Neural cell (in vitro differentiated cells): ENCODE results near the gene IL15RA.

Experiments
- EP300 ChIP-seq: fragments of 450-650 bp; conservative IDR thresholded peaks from 2 replicates; pipeline ENCODE4 v1.6.1; 2014; ENCODE audit warnings: antibody characterized with exemption, mild to moderate bottlenecking, moderate library complexity; ENCODE audit not compliant: poor library complexity, severe bottlenecking
- EZH2 ChIP-seq: fragments of 200-600, 300-800 bp; shearing (Covaris generic), sonication (generic); IDR thresholded peaks from 2 replicates; pipeline ENCODE4 v1.6.1; 2014; ENCODE audit warnings: antibody characterized with exemption, low read length, borderline replicate concordance, mild to moderate bottlenecking; ENCODE audit not compliant: insufficient read depth, poor library complexity, severe bottlenecking
- POLR2AphosphoS5 ChIP-seq: IDR thresholded peaks from 2 replicates; pipeline ENCODE4 v1.6.1; 2012
- RAD21 ChIP-seq: fragments of 450-650 bp; conservative IDR thresholded peaks from 2 replicates; pipeline ENCODE4 v1.6.1; 2014; ENCODE audit warnings: antibody characterized with exemption, mild to moderate bottlenecking, moderate library complexity
- TF ChIP-seq, protein P1 (sequence below): fragments of 450-650 bp; IDR thresholded peaks from 2 replicates; pipeline ENCODE4 v1.5.1; 2014; ENCODE audit warnings: antibody characterized with exemption, mild to moderate bottlenecking, moderate library complexity; ENCODE audit not compliant: poor library complexity, severe bottlenecking
- TF ChIP-seq, protein P2 (sequence below): IDR thresholded peaks from 2 replicates; pipeline ENCODE4 v1.6.1; 2012; ENCODE audit warnings: borderline replicate concordance

DNA sequence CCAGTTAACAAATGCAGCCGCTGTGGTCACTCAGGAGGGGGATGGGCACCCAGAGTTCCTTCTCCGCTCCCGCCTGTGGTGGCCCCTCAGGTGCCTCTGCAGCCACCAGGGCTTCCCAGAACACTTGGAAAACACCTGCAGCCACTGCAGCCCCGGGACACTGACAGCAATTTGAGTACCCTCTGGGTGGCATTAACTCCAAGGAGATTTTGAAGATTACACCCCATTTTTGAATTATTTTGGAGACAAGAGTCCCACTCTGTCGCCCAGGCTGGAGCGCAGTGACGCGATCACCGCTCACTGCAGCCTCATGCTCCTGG lies 32.2 kb downstream of the IL15RA start:
- TF ChIP-seq, protein P1, sequence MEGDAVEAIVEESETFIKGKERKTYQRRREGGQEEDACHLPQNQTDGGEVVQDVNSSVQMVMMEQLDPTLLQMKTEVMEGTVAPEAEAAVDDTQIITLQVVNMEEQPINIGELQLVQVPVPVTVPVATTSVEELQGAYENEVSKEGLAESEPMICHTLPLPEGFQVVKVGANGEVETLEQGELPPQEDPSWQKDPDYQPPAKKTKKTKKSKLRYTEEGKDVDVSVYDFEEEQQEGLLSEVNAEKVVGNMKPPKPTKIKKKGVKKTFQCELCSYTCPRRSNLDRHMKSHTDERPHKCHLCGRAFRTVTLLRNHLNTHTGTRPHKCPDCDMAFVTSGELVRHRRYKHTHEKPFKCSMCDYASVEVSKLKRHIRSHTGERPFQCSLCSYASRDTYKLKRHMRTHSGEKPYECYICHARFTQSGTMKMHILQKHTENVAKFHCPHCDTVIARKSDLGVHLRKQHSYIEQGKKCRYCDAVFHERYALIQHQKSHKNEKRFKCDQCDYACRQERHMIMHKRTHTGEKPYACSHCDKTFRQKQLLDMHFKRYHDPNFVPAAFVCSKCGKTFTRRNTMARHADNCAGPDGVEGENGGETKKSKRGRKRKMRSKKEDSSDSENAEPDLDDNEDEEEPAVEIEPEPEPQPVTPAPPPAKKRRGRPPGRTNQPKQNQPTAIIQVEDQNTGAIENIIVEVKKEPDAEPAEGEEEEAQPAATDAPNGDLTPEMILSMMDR: no peak
- TF ChIP-seq POLR2AphosphoS5: no peak
- TF ChIP-seq EP300: no peak
- TF ChIP-seq, protein P2, sequence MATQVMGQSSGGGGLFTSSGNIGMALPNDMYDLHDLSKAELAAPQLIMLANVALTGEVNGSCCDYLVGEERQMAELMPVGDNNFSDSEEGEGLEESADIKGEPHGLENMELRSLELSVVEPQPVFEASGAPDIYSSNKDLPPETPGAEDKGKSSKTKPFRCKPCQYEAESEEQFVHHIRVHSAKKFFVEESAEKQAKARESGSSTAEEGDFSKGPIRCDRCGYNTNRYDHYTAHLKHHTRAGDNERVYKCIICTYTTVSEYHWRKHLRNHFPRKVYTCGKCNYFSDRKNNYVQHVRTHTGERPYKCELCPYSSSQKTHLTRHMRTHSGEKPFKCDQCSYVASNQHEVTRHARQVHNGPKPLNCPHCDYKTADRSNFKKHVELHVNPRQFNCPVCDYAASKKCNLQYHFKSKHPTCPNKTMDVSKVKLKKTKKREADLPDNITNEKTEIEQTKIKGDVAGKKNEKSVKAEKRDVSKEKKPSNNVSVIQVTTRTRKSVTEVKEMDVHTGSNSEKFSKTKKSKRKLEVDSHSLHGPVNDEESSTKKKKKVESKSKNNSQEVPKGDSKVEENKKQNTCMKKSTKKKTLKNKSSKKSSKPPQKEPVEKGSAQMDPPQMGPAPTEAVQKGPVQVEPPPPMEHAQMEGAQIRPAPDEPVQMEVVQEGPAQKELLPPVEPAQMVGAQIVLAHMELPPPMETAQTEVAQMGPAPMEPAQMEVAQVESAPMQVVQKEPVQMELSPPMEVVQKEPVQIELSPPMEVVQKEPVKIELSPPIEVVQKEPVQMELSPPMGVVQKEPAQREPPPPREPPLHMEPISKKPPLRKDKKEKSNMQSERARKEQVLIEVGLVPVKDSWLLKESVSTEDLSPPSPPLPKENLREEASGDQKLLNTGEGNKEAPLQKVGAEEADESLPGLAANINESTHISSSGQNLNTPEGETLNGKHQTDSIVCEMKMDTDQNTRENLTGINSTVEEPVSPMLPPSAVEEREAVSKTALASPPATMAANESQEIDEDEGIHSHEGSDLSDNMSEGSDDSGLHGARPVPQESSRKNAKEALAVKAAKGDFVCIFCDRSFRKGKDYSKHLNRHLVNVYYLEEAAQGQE: no peak
- TF ChIP-seq RAD21: no peak
- TF ChIP-seq EZH2: no peak
